Activated CD4-positive, alpha-beta T cell treated with anti-CD3 and anti-CD28 coated beads, Interleukin-2, Interleukin-4, amounts not matched to agents 100 ng/mL and 50 ng/mL, durations not matched to agents 16 hours and 8 hours (primary cell): ENCODE measurements around the gene BAZ2A.
"Not testable (repeated sequence)": the region's sequence is repeated elsewhere in the genome, so short reads cannot be mapped to it uniquely, and the experiment has no call there.

ENCODE experiments used
- DNase-seq: peaks from one replicate; pipeline ENCODE4 v3.0.0-alpha.2; 2020; ENCODE audit warnings: low spot score

Gene BAZ2A

GRCh38 chr12:56599041-56599440, 31.1 kb downstream of the BAZ2A start:
- DNase-seq, result no peak

GRCh38 chr12:56596815-56597214, 33.3 kb downstream of the BAZ2A start:
- no peak for DNase-seq

DNA sequence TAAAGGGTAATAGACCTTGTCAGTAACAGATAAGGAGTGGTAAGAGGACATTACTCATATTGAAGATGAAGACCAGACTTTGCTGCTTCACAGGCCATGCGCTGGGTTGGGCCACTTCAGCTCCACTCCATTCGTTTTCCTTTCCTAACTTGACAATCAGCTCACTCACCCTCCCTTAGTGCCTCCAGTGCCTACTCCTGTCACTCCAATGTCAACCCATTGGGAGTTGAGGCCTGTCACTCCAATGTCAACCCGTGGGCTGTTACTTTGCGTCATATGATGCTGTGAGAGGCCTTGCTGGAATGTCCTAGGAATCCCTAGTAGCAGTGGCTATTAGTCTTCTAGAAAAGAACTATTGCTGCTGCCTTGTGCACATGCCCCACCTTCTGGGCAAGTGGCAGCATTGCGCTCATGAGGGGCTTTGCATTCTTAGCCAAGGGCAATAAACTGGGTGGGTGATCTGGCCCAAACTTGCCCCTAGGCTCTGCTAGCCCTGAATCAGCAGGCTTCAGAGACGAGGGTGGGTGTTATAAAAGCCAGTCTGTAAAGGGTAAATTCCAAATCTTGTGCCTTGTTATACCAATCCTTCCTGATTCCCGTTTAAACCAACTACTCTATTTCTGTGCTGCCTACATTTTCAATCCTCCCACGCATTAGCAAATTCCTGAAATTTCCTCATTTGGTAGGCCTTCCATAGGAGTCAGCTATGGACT, 36.1 kb downstream of the BAZ2A start:
- DNase-seq, result peak; percentile 54

- no peak for DNase-seq
These were observed 38.2 kb downstream of the BAZ2A start for GRCh38 chr12:56591961-56592360.

DNA sequence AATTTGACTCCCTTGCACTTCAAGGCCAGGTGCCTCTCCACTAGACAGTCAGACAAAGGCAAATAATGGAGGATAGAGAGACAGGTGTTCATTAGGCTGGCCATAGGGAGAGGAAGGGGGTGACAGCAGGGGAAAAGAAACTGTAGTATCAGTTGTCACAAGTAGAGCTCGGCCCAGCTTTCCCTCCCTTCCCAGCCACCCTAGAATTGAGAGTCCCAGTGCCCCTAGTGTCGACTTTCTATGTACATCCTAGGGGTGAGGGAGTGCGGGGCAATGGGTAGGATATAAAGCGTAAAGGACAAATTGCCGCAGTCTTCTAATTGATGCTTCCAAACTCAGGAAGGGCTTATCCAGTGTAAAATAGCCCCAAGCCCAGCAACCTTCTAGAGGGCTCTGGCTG, 39.0 kb downstream of the BAZ2A start:
- no peak for DNase-seq

GRCh38 chr12:56590237-56590830, 39.8 kb downstream of the BAZ2A start:
- DNase-seq, result peak; percentile 19

- DNase-seq, result no peak
These were observed 40.3 kb downstream of the BAZ2A start for GRCh38 chr12:56589783-56590182.

DNA sequence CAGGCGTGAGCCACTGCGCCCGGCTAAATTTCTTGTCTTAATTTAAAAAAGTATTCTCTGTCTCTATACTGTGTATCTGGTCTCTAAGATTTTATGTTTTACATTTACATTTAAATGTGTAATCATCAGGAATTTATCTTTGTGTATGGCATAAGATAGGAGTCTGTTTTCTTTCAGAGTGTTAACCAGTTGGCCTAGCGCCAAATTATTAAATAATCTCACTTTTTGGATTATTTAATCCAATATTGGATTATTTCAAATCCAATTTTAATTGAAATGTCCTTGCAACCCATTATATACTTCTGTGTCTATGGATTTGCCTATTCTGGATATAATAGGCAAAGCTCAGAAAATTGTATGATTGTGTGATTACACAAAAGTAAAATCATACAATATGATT, 45.0 kb downstream of the BAZ2A start:
- no peak for DNase-seq

DNA sequence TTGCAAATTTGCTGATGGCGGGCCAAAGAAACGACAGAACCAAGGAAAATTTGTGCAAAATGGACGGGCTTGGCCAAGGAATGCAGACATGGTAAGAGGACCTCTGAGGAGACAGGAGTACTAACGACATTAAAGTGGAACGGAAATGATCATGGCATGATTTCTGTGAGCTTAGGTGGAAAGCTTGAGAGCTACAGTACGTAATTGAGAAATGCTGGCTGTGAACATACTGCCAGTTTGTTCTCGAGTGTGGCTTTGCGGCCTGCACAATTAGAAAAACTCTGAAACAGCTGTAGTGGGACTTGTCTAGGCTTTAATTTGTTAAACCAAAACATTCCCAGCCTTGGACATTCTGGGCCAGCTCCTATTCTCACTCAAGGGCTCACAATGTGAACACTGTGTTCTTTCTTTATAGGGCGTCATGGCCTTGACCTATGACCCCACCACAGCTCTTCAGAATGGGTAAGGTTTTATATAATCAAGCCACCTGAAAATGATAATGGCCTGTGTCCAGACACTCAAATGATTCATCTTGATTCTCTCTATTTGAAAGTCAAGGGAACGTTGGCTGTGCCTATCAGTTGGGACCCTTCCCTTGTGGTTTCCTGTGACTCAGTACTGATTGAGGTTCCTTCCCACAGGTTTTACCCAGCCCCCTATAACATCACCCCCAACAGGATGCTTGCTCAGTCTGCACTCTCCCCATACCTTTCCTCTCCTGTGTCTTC, 48.5 kb downstream of the BAZ2A start:
- DNase-seq, result peak; percentile 74

DNA sequence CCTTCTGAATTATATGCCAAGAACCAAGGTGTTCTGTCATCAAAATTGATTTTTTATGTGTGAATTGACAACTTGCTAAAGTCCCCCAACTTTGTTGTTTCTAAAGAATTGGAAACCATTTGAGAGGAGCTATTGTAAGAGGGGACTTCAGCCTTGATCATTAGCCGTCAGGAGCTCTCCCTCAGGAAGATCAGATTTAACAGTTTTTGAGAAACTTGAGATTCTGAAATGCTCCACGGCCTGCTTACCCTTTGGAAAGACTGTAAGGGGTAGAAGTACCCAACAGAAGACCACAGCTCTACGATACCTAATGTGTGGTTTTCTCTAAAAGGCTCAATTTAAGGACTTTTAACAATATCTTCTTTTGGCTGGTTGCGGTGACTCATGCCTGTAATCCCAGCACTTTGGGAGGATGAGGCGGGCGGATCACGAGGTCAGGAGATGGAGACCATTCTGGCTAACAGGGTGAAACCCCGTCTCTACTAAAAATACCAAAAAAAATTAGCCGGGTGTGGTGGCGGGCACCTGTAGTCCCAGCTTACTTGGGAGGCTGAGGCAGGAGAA, 51.1 kb downstream of the BAZ2A start:
- DNase-seq, result no peak

- not testable (repeated sequence) for DNase-seq
These were observed 52.9 kb downstream of the BAZ2A start for GRCh38 chr12:56577248-56577647.

GRCh38 chr12:56574210-56574609, 55.9 kb downstream of the BAZ2A start:
- DNase-seq, result no peak

DNA sequence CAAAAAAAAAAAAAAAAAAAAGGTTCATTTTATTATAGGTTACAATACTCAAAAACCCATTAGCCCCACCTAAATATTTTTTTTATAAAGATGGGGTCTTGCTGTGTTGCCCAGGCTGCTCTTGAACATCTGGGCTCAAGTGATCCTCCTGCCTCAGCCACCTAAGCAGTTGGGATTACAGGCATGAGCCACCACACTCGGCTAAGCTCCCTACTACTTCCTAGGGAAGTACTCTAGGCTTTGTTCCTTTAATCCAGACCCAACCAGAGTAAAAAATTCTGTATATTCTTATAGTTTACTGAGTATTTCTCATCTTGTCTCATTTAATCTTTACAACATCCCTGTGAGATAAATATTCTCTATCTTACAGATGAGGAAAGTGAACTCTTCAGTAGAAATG, 57.8 kb downstream of the BAZ2A start:
- DNase-seq, result no peak

- DNase-seq, result no peak
These were observed 59.0 kb downstream of the BAZ2A start for GRCh38 chr12:56571121-56571520.

DNA sequence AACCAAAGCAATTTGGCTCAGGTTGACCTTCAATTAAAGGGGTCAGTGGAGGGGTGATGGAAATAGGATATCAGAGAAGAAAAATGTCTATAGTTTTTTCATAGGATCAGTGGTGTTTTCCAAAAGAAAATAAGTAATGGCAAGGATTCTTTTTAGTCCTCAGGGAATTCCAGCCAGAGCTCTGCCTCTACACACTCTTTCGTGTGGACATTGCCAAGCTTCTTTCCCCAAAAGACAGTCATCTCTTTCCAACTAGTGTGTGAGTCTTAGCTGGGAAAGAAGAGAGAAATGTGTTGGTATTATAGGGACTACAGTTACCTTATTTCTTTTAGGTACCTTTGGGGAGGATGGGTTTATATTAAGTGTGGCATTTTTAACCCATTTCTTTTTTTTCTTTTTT, 62.0 kb downstream of the BAZ2A start:
- no peak for DNase-seq

- peak; percentile 21 for DNase-seq
These were observed 64.5 kb downstream of the BAZ2A start for GRCh38 chr12:56565510-56566101.

GRCh38 chr12:56551070-56551469, 79.1 kb downstream of the BAZ2A start:
- DNase-seq, result no peak

DNA sequence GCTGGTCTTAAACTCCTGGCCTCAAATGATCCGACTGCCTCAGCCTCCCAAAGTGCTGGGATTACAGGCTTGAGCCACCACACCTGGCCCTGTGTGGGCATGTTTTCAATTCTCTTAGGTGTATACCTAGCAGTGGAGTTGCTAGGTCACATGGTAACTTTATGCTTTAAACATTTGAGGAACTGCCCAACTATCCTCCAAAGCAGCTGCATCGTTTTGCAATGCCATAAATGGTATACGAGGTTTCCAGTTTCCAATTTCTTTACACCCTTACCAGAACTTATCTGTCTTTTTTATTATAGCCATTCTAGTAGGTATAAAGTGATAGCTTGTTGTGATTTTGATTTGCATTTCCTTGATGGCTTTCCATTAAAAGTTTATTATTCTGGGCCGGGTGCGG, 83.4 kb downstream of the BAZ2A start:
- no peak for DNase-seq
